ENCODE data around the gene DPP7.
"Not testable (repeated sequence)": the region's sequence is repeated elsewhere in the genome, so short reads cannot be mapped to it uniquely, and the experiment has no call there.

DPP7 gene

DNA sequence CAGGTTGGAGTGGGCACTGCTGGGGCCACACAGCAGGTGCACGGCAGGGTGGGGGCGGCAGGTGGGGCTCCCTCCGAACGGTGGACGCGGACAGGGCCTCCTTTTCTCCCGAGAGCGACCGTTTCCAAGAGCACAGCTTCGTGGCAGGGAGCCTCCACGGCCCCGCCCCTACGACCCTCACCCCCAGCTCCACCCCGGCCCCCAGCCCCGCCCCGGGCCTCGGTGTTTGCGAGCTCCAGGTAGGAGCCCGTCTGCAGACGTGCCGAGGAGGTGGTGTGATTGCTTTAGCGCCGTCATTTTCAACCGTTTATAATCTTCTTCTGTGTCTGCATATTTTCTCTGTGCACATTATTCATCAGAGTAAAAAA is 33.2 kb upstream of the DPP7 start:
- no peak for DNase-seq

GRCh38 chr9:137147091-137147792 is 32.7 kb upstream of the DPP7 start:
- no peak for DNase-seq

GRCh38 chr9:137146527-137146918 is 32.0 kb upstream of the DPP7 start:
- no peak for DNase-seq

- no peak for DNase-seq
Observed at GRCh38 chr9:137145731-137146526, 31.4 kb upstream of the DPP7 start.

GRCh38 chr9:137143459-137143858 is 28.9 kb upstream of the DPP7 start:
- DNase-seq, result no peak

DNA sequence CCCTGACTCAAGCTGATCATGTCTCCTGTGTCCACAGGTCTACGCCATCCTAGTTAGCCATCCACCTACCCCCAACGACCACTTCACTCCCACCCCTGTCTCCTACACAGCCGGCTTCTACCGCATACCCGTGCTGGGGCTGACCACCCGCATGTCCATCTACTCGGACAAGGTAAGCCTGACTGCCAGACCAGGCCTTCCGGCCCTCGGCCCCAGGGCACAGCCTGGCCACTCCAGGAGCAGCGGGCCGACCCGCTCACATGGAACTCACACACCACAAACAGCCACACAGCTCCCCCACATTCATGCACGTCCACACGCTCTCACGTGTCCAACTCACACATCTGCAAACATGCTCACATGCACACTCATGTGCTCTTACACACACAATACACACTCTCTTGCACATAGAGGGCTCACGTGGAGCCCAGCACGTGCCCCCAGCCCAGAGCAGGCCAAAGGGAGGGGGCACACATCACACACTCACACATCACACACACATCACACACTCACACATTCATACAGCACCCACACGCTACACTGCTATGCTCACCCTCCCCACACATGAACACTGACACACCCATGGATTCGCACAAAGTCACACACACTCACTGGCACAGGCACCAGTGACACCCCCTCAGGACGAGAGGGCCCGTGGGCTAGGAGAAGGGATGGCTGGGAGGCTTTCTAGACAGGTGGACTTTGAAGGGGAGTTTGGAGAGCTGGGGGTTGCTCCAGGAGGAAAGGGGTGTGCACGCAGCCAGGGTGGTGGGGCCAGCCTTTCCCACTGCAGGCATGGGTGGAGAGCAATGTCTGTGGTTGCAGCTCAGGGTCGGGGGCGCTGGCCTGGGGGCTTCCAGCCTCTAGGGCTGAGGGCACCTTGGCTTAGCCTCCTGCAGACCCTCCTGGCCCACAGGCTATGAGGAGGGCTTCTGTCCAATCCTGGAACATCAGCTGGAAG is 27.7 kb upstream of the DPP7 start:
- DNase-seq, result no peak

- DNase-seq, result no peak
Observed at GRCh38 chr9:137141050-137141810, 26.7 kb upstream of the DPP7 start.

- DNase-seq, result no peak
Observed at GRCh38 chr9:137140151-137141012, 25.8 kb upstream of the DPP7 start.

DNA sequence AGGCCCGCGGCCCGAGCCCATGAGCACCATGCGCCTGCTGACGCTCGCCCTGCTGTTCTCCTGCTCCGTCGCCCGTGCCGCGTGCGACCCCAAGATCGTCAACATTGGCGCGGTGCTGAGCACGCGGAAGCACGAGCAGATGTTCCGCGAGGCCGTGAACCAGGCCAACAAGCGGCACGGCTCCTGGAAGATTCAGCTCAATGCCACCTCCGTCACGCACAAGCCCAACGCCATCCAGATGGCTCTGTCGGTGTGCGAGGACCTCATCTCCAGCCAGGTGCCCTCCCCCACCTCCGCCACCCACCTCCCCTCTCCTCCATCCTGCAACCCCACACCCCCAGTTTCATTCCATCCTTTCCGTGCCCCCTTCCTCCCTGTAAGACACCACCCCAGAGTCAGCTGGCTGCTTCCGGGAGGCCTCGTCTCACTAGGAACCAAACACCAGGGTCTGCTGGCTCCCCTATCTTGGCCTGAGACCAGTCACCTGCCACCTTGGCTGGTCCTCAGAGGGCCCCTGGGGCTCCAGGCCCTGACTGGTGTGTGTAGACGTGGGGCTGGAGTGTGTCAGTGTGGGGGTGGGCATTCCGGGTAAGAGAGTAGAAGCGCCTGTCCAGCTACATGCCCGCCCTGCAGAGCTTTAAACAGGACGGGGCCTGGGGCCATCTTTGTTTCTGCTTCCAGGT is 25.1 kb upstream of the DPP7 start:
- DNase-seq, result no peak

DNA sequence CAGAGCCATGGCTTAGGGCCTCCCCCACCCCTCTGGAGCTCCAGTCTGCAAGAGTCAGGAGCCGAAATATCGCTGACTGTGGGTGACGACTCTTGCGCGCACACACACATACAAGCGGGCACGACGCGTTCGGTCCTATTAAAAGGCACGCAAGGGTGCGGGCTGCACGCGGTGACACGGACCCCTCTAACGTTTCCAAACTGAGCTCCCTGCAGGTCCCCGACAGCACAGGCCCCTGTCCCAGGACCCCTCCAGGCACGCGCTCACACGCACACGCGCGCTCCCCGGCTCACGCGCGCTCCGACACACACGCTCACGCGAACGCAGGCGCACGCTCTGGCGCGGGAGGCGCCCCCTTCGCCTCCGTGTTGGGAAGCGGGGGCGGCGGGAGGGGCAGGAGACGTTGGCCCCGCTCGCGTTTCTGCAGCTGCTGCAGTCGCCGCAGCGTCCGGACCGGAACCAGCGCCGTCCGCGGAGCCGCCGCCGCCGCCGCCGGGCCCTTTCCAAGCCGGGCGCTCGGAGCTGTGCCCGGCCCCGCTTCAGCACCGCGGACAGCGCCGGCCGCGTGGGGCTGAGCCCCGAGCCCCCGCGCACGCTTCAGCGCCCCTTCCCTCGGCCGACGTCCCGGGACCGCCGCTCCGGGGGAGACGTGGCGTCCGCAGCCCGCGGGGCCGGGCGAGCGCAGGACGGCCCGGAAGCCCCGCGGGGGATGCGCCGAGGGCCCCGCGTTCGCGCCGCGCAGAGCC is 24.4 kb upstream of the DPP7 start, which contains the start of gene GRIN1:
Gene GRIN1, plus strand, starts transcription at position 433 of the 746 bp plus-strand sequence. CDS start 333 bp downstream, outside the sequence.
- no peak for DNase-seq

DNA sequence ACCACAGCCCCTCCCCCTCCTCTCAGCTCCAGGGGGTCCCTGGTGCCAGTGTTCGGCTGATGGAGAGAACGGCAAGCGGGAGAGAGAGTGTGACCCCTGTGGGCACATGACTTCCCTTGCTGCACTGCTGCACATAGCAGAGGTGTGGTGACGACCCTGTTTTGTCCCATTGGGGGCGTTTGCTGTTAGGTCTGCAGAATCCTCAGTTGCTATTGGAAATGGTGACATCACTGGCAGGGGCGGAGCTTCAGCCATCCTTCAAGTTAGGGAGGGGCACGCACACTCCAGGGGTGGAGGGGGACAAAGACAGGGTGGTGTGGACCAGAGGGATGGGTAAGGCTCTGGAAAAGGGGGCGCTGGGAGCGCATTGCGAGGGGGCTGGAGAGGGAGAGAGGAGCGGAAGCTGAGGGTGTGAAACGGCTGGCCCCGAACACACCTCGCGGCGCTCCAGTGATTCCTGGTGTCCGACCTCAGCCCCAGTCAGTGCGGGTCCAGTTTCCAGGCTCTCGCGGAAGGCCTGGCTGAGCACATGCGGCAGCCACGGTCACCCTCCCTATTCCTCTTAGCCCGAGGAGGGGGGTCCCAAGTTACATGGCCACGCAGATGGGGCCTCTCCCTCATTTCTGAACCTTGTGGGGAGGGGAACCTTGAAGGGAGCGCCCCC is 23.7 kb upstream of the DPP7 start:
- DNase-seq, result no peak

- DNase-seq, result no peak
Observed at GRCh38 chr9:137136881-137137607, 22.5 kb upstream of the DPP7 start.

- no peak for DNase-seq
Observed at GRCh38 chr9:137136261-137136880, 21.8 kb upstream of the DPP7 start.

- DNase-seq, result not testable (repeated sequence)
Observed at GRCh38 chr9:137135154-137135553, 20.6 kb upstream of the DPP7 start.

DNA sequence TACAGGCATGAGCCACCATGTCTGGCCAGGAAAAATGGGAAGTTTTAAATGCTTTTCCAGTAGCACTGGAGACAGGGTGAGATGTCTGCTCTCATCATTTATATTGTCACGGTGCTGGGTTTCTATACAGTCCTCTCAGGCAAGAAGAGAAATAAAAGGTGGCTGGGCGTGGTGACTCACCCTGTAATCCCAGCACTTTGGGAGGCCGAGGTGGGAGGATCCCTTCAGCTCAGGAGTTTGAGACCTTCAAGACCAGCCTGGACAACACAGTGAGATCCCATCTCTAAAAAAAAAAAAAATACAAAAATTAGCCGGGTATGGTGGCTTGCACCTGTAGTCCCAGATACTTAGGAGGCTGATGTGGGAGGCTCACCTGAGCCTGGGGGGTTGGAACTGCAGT is 19.7 kb upstream of the DPP7 start:
- DNase-seq, result no peak

GRCh38 chr9:137130176-137130755 is 15.7 kb upstream of the DPP7 start:
- DNase-seq, result no peak

- DNase-seq, result peak; percentile 84
Observed at GRCh38 chr9:137129456-137130175, 15.1 kb upstream of the DPP7 start.
